ENCODE results near the gene ZNF165. TPM values are rescaled to one million over a fixed set of nuclear protein-coding genes. Genes with fewer than 3 reads are reported as not detected.
A peak's percentile ranks its signal among the peaks of the same experiment; 100 is the strongest.
"Not testable (repeated sequence)": the region's sequence is repeated elsewhere in the genome, so short reads cannot be mapped to it uniquely, and the experiment has no call there.

The ZNF165 gene
- total RNA-seq, 1 donor from 2014 or later = 0.34 TPM

- Mint-ChIP-seq H3K4me1 (ENCODE audit: low read depth) (peaks cover 11% of the 10 kb centered on the region), H3K27me3 (ENCODE audit: low read depth) (peaks cover 25% of the 10 kb centered on the region), H3K9me3 (peaks cover 22% of the 10 kb centered on the region)
- DNase-seq (ENCODE audit: low spot score); intact Hi-C loops (cut with micrococcal nuclease); H3K27ac Mint-ChIP-seq; H3K4me3 Mint-ChIP-seq (ENCODE audit: low read depth); H3K36me3 Mint-ChIP-seq (ENCODE audit: low read depth): not testable (repeated sequence)
Measured at GRCh38 chr6:28102222-28102621, 21.9 kb downstream of the ZNF165 start.

- H3K27ac Mint-ChIP-seq; H3K36me3 Mint-ChIP-seq (ENCODE audit: low read depth); H3K4me3 Mint-ChIP-seq (ENCODE audit: low read depth); intact Hi-C loops (cut with micrococcal nuclease); DNase-seq (ENCODE audit: low spot score): not testable (repeated sequence)
- Mint-ChIP-seq H3K27me3 (ENCODE audit: low read depth) (peaks cover 25% of the 10 kb centered on the region), H3K9me3 (peaks cover 22% of the 10 kb centered on the region), H3K4me1 (ENCODE audit: low read depth) (peaks cover 11% of the 10 kb centered on the region)
Measured at GRCh38 chr6:28102699-28103098, 22.3 kb downstream of the ZNF165 start.

- Mint-ChIP-seq H3K4me1 (ENCODE audit: low read depth) (peaks cover 11% of the 10 kb centered on the region), H3K4me3 (ENCODE audit: low read depth) (peak overlapping the region; percentile 83), H3K27ac (peak overlapping the region; percentile 66), H3K9me3 (peaks cover 18% of the 10 kb centered on the region), H3K36me3 (ENCODE audit: low read depth) (no peaks in the 10 kb centered on the region), H3K27me3 (ENCODE audit: low read depth) (peaks cover 25% of the 10 kb centered on the region)
- DNase-seq (ENCODE audit: low spot score) = peak; percentile 76
- intact Hi-C loops (cut with micrococcal nuclease) = loop anchor here (1.0 to 2.0 kb wide), 3 partner anchors 20 to 32 kb away; partner anchors contain the start of gene ZSCAN16
Measured at GRCh38 chr6:28104392-28105244, 24.2 kb downstream of the ZNF165 start.

GRCh38 chr6:28105245-28105639 is 24.9 kb downstream of the ZNF165 start:
- intact Hi-C loops (cut with micrococcal nuclease) = loop anchor here (2.0 kb wide), 2 partner anchors 20 to 32 kb away; partner anchors contain the start of gene ZSCAN16
- H3K27me3 Mint-ChIP-seq (ENCODE audit: low read depth) = peaks cover 20% of the 10 kb centered on the region

GRCh38 chr6:28107506-28107905 is 27.1 kb downstream of the ZNF165 start:
- no peak overlapping the region for H3K4me3 Mint-ChIP-seq (ENCODE audit: low read depth)
- DNase-seq (ENCODE audit: low spot score) = no peak
- peaks cover 3% of the 10 kb centered on the region for H3K27me3 Mint-ChIP-seq (ENCODE audit: low read depth)
- H3K27ac Mint-ChIP-seq = no peak overlapping the region
- intact Hi-C loops (cut with micrococcal nuclease) = no loop called here
- H3K4me1 Mint-ChIP-seq (ENCODE audit: low read depth) = peaks cover 11% of the 10 kb centered on the region
- peaks cover 5% of the 10 kb centered on the region for H3K9me3 Mint-ChIP-seq
- H3K36me3 Mint-ChIP-seq (ENCODE audit: low read depth) = no peaks in the 10 kb centered on the region

More at GRCh38 chr6:28105245-28105639, 24.9 kb downstream of the ZNF165 start:
- H3K36me3 Mint-ChIP-seq (ENCODE audit: low read depth) = no peaks in the 10 kb centered on the region
- H3K27ac Mint-ChIP-seq = no peak overlapping the region
- H3K4me1 Mint-ChIP-seq (ENCODE audit: low read depth) = peaks cover 11% of the 10 kb centered on the region
- peaks cover 12% of the 10 kb centered on the region for H3K9me3 Mint-ChIP-seq
- H3K4me3 Mint-ChIP-seq (ENCODE audit: low read depth) = peak overlapping the region; percentile 83
- no peak for DNase-seq (ENCODE audit: low spot score)

GRCh38 chr6:28111964-28112363 is 31.6 kb downstream of the ZNF165 start:
- DNase-seq (ENCODE audit: low spot score) = no peak
- Mint-ChIP-seq H3K36me3 (ENCODE audit: low read depth) (peaks cover 26% of the 10 kb centered on the region), H3K27ac (no peak overlapping the region), H3K4me1 (ENCODE audit: low read depth) (no peaks in the 10 kb centered on the region), H3K9me3 (no peaks in the 10 kb centered on the region), H3K4me3 (ENCODE audit: low read depth) (no peak overlapping the region), H3K27me3 (ENCODE audit: low read depth) (no peaks in the 10 kb centered on the region)
- intact Hi-C loops (cut with micrococcal nuclease) = no loop called here

- DNase-seq (ENCODE audit: low spot score) = no peak
Measured at GRCh38 chr6:28115799-28116198, 35.4 kb downstream of the ZNF165 start.

GRCh38 chr6:28117386-28118050 is 37.1 kb downstream of the ZNF165 start:
- H3K36me3 Mint-ChIP-seq (ENCODE audit: low read depth) = peaks cover 51% of the 10 kb centered on the region
- intact Hi-C loops (cut with micrococcal nuclease) = no loop called here
- no peak overlapping the region for H3K4me3 Mint-ChIP-seq (ENCODE audit: low read depth)
- H3K27ac Mint-ChIP-seq = no peak overlapping the region
- no peaks in the 10 kb centered on the region for H3K4me1 Mint-ChIP-seq (ENCODE audit: low read depth)
- no peaks in the 10 kb centered on the region for H3K27me3 Mint-ChIP-seq (ENCODE audit: low read depth)
- no peak for DNase-seq (ENCODE audit: low spot score)
- H3K9me3 Mint-ChIP-seq = no peaks in the 10 kb centered on the region

More at GRCh38 chr6:28115799-28116198, 35.4 kb downstream of the ZNF165 start:
- no peaks in the 10 kb centered on the region for H3K27me3 Mint-ChIP-seq (ENCODE audit: low read depth)
- H3K4me3 Mint-ChIP-seq (ENCODE audit: low read depth) = no peak overlapping the region
- H3K4me1 Mint-ChIP-seq (ENCODE audit: low read depth) = no peaks in the 10 kb centered on the region
- H3K36me3 Mint-ChIP-seq (ENCODE audit: low read depth) = peaks cover 46% of the 10 kb centered on the region
- intact Hi-C loops (cut with micrococcal nuclease) = no loop called here
- no peaks in the 10 kb centered on the region for H3K9me3 Mint-ChIP-seq
- no peak overlapping the region for H3K27ac Mint-ChIP-seq

GRCh38 chr6:28118217-28118616 is 37.8 kb downstream of the ZNF165 start:
- H3K4me3 Mint-ChIP-seq (ENCODE audit: low read depth) = no peak overlapping the region
- H3K9me3 Mint-ChIP-seq = no peaks in the 10 kb centered on the region
- DNase-seq (ENCODE audit: low spot score) = no peak
- H3K36me3 Mint-ChIP-seq (ENCODE audit: low read depth) = peaks cover 57% of the 10 kb centered on the region
- peak overlapping the region; percentile 23 for H3K27ac Mint-ChIP-seq
- H3K27me3 Mint-ChIP-seq (ENCODE audit: low read depth) = no peaks in the 10 kb centered on the region
- intact Hi-C loops (cut with micrococcal nuclease) = no loop called here
- peaks cover under 1% of the 10 kb centered on the region for H3K4me1 Mint-ChIP-seq (ENCODE audit: low read depth)

- H3K4me3 Mint-ChIP-seq (ENCODE audit: low read depth) = no peak overlapping the region
- no peak overlapping the region for H3K27ac Mint-ChIP-seq
- DNase-seq (ENCODE audit: low spot score) = no peak
- peaks cover 40% of the 10 kb centered on the region for H3K36me3 Mint-ChIP-seq (ENCODE audit: low read depth)
- no peaks in the 10 kb centered on the region for H3K9me3 Mint-ChIP-seq
- no peaks in the 10 kb centered on the region for H3K27me3 Mint-ChIP-seq (ENCODE audit: low read depth)
- intact Hi-C loops (cut with micrococcal nuclease) = loop anchor here (5.0 kb wide), 1 partner anchor 40 kb away; the partner anchor contains the start of gene ZNF165
- peaks cover 23% of the 10 kb centered on the region for H3K4me1 Mint-ChIP-seq (ENCODE audit: low read depth)
Measured at GRCh38 chr6:28121876-28122275, 41.5 kb downstream of the ZNF165 start.

GRCh38 chr6:28122283-28122682 is 41.9 kb downstream of the ZNF165 start:
- H3K4me3 Mint-ChIP-seq (ENCODE audit: low read depth); H3K27ac Mint-ChIP-seq; DNase-seq (ENCODE audit: low spot score); H3K27me3 Mint-ChIP-seq (ENCODE audit: low read depth); H3K9me3 Mint-ChIP-seq: not testable (repeated sequence)
- intact Hi-C loops (cut with micrococcal nuclease) = loop anchor here (5.0 kb wide), 1 partner anchor 40 kb away; the partner anchor contains the start of gene ZNF165
- peaks cover 42% of the 10 kb centered on the region for H3K36me3 Mint-ChIP-seq (ENCODE audit: low read depth)
- peaks cover 27% of the 10 kb centered on the region for H3K4me1 Mint-ChIP-seq (ENCODE audit: low read depth)

- Mint-ChIP-seq H3K27me3 (ENCODE audit: low read depth) (no peaks in the 10 kb centered on the region), H3K4me3 (ENCODE audit: low read depth) (peak within 1 kb of the TSS; percentile 92), H3K27ac (peak within 1 kb of the TSS; percentile 75), H3K9me3 (no peaks in the 10 kb centered on the region), H3K4me1 (ENCODE audit: low read depth) (peaks cover 36% of the 10 kb centered on the region), H3K36me3 (ENCODE audit: low read depth) (peaks cover 44% of the 10 kb centered on the region)
- intact Hi-C loops (cut with micrococcal nuclease) = loop anchor here (1.0 to 5.0 kb wide), 4 partner anchors 13 to 275 kb away; partner anchors contain the start of genes ZNF165 and ZSCAN12
- DNase-seq (ENCODE audit: low spot score) = peak; percentile 68
Measured at GRCh38 chr6:28124350-28124970, 44.1 kb downstream of the ZNF165 start, which contains the start of gene ZSCAN16. Gene ZSCAN16, plus strand, starts transcription at chr6:28124609. Its CDS starts 835 bp downstream, at chr6:28125444.

Measured in activated T-helper 2 cell treated with anti-CD3 and anti-CD28 coated beads, Interferon-gamma antibody, Interleukin-2, Interleukin-4, amounts not matched to agents 10 μg/mL and 5 μg/mL and 100 μg/mL, durations not matched to agents 14 hours and 24 hours and 36 hours (primary cell).